A673 (cell line): ENCODE measurements around the gene CXCL12. TPM values are rescaled to one million over a fixed set of nuclear protein-coding genes. Genes with fewer than 3 reads are reported as not detected.

Source experiments
- BruUV-seq: library from RNA; stranded (reverse); fragments of 400-500 nt; replicated peaks from 2 replicates; lab custom pipeline; 2021; lab: Mats Ljungman, UMichigan
- CTCF ChIA-PET: fragments of 300-600 bp; sonication (Branson Sonifier 250); formaldehyde crosslinking; loops from one replicate; lab custom pipeline; 2022; ENCODE audit warnings: antibody characterized with exemption; lab: Charles Lee
- POLR2A ChIA-PET: fragments of 300-600 bp; sonication (Branson Sonifier 250); formaldehyde crosslinking; loops from one replicate; lab custom pipeline; 2022; ENCODE audit warnings: antibody characterized with exemption; ENCODE audit not compliant: low non-redundant PET; lab: Charles Lee
- DNase-seq: peaks from one replicate; pipeline ENCODE4 v3.0.0-alpha.2; 2015; ENCODE audit warnings: low spot score
- H3K27ac ChIP-seq: fragments of 200-600 bp; sonication (generic); 2 replicates; pipeline ENCODE4 v1.5.1; 2016; ENCODE audit warnings: mixed run types, low read depth, mild to moderate bottlenecking, mixed read lengths, antibody characterized with exemption, low read length; ENCODE audit not compliant: poor library complexity, severe bottlenecking
- H3K27me3 ChIP-seq: fragments of 200-600 bp; sonication (generic); replicated peaks from 2 replicates; pipeline ENCODE4 v1.6.1; 2017; ENCODE audit warnings: mixed run types, low read depth, mild to moderate bottlenecking, mixed read lengths, antibody characterized with exemption, low read length; ENCODE audit not compliant: insufficient read depth, poor library complexity
- H3K36me3 ChIP-seq: fragments of 200-600 bp; sonication (generic); 2 replicates; pipeline ENCODE4 v1.6.1; 2016; ENCODE audit warnings: mixed run types, mild to moderate bottlenecking, mixed read lengths, antibody characterized with exemption, low read length; ENCODE audit not compliant: insufficient read depth, poor library complexity, severe bottlenecking
- H3K4me1 ChIP-seq: fragments of 200-600 bp; sonication (generic); 2 replicates; pipeline ENCODE4 v1.6.1; 2017; ENCODE audit warnings: mixed run types, mild to moderate bottlenecking, mixed read lengths, antibody characterized with exemption, low read length; ENCODE audit not compliant: insufficient read depth, poor library complexity, severe bottlenecking
- H3K4me3 ChIP-seq: fragments of 200-600 bp; sonication (generic); 2 replicates; pipeline ENCODE4 v1.5.1; 2016; ENCODE audit warnings: low read depth, mixed run types, mild to moderate bottlenecking, mixed read lengths, low read length; ENCODE audit not compliant: poor library complexity, severe bottlenecking
- H3K9me3 ChIP-seq: fragments of 200-600 bp; sonication (generic); 2 replicates; pipeline ENCODE4 v1.6.1; 2016; ENCODE audit warnings: mixed run types, low read depth, mild to moderate bottlenecking, mixed read lengths, antibody characterized with exemption, low read length; ENCODE audit not compliant: poor library complexity, severe bottlenecking
- EZH2 ChIP-seq: fragments of 200-600 bp; sonication (generic); IDR thresholded peaks from 2 replicates; pipeline ENCODE4 v1.6.1; 2017; ENCODE audit warnings: borderline replicate concordance, low read depth, mild to moderate bottlenecking, mixed read lengths, antibody characterized with exemption, low read length; ENCODE audit not compliant: poor library complexity, severe bottlenecking
- intact Hi-C: fragments of 100-400 bp; cut with micrococcal nuclease; formaldehyde crosslinking; loops from one replicate; pipeline ENCODE4 v1.10.0; 2022; ENCODE audit not compliant: unreplicated experiment
- total RNA-seq: library from RNA; stranded (reverse); gene quantifications from 2 replicates; pipeline ENCODE4 v1.2.3, GENCODE V29; 2021
- TF ChIP-seq, protein P1 (sequence below): fragments of 300-800, 200-600 bp; sonication (generic); conservative IDR thresholded peaks from 2 replicates; pipeline ENCODE4 v1.5.1; 2017; ENCODE audit warnings: low read depth, mild to moderate bottlenecking, antibody characterized with exemption, low read length, moderate library complexity, mixed read lengths

CXCL12 gene
- total RNA-seq, 1 experiment from 2014 or later = 0.30 TPM

DNA sequence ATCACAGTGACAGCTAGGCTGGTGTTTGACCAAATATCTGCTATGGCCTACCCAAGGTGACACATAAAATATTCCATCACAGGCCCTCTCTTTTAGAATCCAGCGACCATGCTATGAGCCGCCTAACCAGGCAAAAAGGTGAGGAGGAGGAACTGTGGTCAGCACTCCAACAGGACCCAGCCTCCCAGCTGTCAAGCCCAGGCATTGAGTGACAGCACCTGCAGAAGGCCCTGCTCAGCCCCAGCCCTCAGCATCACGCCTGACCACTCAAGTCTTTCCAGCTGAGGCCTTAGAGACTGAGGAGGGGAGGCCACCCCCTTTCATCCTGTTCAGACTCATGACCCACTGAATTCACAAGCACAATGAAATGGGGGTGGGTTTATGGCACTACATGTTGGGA lies 43.0 kb downstream of the CXCL12 start:
- Histone ChIP-seq H3K4me3 (no peak overlapping the region), H3K27me3 (no peaks in the 10 kb centered on the region), H3K36me3 (no peaks in the 10 kb centered on the region), H3K4me1 (no peaks in the 10 kb centered on the region), H3K27ac (no peak overlapping the region), H3K9me3 (no peaks in the 10 kb centered on the region)
- TF ChIP-seq, protein P1, sequence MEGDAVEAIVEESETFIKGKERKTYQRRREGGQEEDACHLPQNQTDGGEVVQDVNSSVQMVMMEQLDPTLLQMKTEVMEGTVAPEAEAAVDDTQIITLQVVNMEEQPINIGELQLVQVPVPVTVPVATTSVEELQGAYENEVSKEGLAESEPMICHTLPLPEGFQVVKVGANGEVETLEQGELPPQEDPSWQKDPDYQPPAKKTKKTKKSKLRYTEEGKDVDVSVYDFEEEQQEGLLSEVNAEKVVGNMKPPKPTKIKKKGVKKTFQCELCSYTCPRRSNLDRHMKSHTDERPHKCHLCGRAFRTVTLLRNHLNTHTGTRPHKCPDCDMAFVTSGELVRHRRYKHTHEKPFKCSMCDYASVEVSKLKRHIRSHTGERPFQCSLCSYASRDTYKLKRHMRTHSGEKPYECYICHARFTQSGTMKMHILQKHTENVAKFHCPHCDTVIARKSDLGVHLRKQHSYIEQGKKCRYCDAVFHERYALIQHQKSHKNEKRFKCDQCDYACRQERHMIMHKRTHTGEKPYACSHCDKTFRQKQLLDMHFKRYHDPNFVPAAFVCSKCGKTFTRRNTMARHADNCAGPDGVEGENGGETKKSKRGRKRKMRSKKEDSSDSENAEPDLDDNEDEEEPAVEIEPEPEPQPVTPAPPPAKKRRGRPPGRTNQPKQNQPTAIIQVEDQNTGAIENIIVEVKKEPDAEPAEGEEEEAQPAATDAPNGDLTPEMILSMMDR = no peak
- no peak for TF ChIP-seq EZH2
- intact Hi-C loops = no loop called here
- no TSS peak for BruUV-seq
- ChIA-PET CTCF (no interaction called here), POLR2A (no interaction called here)
- DNase-seq = no peak

DNA sequence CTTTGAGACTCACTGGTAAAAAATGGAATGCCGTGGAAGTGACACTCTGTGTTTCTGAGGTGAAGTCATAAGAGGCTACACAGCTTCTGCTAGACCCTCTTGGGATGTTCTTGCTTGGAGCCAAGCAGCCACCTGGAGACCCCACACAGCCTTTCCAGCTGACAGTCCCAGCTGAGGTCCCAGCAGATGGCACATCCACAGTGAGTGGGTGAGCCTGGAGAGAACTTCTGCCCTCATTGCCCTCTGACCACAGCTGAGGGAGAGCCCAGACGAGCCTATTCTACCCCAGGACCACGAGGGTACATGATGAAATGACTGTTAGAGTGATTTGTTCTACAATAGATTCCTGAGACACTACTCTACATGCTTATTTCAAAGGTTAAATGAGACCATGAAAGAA lies 44.3 kb downstream of the CXCL12 start:
- Histone ChIP-seq H3K27me3 (no peaks in the 10 kb centered on the region), H3K9me3 (no peaks in the 10 kb centered on the region), H3K27ac (no peak overlapping the region), H3K4me3 (no peak overlapping the region), H3K4me1 (no peaks in the 10 kb centered on the region), H3K36me3 (no peaks in the 10 kb centered on the region)
- CTCF ChIA-PET = no interaction called here
- POLR2A ChIA-PET = no interaction called here
- no peak for DNase-seq
- BruUV-seq = no TSS peak
- no peak for TF ChIP-seq EZH2
- TF ChIP-seq, protein P1 = no peak
- intact Hi-C loops = no loop called here

DNA sequence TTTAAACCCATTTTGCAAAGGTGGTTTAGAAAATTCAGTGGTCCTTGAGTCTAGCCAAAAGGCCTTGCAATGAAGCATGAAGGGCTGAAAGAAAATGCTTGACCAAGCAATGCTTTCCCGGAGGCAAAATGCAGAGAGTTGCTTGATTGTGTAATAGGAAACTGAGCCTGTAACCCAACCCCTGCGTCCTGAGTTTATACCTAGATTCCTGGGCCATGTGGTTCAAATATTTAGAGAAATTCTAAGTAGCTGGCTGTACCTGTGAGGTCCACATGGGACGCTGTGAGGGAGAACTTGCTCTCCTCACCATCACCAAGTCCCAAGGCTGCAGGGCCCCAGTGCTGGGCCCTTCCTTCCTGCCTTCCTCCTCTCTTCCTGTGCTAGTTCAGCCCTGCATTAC lies 45.7 kb downstream of the CXCL12 start:
- H3K9me3 ChIP-seq = no peaks in the 10 kb centered on the region
- no TSS peak for BruUV-seq
- no peak overlapping the region for H3K4me3 ChIP-seq
- ChIA-PET CTCF (interaction anchor here (0.7 kb wide), 1 partner anchor 1018 kb away, joined by 3 read pairs; no protein-coding TSS in a partner anchor), POLR2A (no interaction called here)
- H3K27me3 ChIP-seq = no peaks in the 10 kb centered on the region
- no peak overlapping the region for H3K27ac ChIP-seq
- H3K36me3 ChIP-seq = no peaks in the 10 kb centered on the region
- intact Hi-C loops = no loop called here
- no peaks in the 10 kb centered on the region for H3K4me1 ChIP-seq
- no peak for DNase-seq
- TF ChIP-seq, protein P1 = no peak
- TF ChIP-seq EZH2 = no peak
